Measurements from ENCODE around the gene MYBL2.
"Not testable (repeated sequence)": the region's sequence is repeated elsewhere in the genome, so short reads cannot be mapped to it uniquely, and the experiment has no call there.

MYBL2 gene

GRCh38 chr20:43755390-43755789, 88.5 kb downstream of the MYBL2 start:
- no peak for DNase-seq

GRCh38 chr20:43755851-43756250, 88.9 kb downstream of the MYBL2 start:
- DNase-seq = no peak

GRCh38 chr20:43757888-43758287, 91.0 kb downstream of the MYBL2 start:
- not testable (repeated sequence) for DNase-seq

- no peak for DNase-seq
Observed at GRCh38 chr20:43761386-43762340, 94.7 kb downstream of the MYBL2 start.

GRCh38 chr20:43762911-43763310, 96.0 kb downstream of the MYBL2 start:
- DNase-seq = no peak

- no peak for DNase-seq
Observed at GRCh38 chr20:43765916-43766315, 99.0 kb downstream of the MYBL2 start.
